Mammary epithelial cell (primary cell): ENCODE data around the gene SLC36A1.

Experiments used
- EZH2 ChIP-seq: IDR thresholded peaks from 2 replicates; pipeline ENCODE4 v1.6.1; 2012; ENCODE audit warnings: low read length, inconsistent platforms, borderline replicate concordance
- TF ChIP-seq, protein P1 (sequence below), 2 donors: IDR thresholded peaks in 1 of 2; conservative IDR thresholded peaks in 1 of 2; 2 replicates each; pipeline ENCODE4 v1.5.1; 2011 to 2012; ENCODE audit warnings: inconsistent platforms in 2 of 2, low read length in 2 of 2, mild to moderate bottlenecking in 2 of 2, control low read depth in 1 of 2, low read depth in 1 of 2; ENCODE audit not compliant: insufficient read depth in 1 of 2; ENCODE audit errors: extremely low read depth in 1 of 2

DNA sequence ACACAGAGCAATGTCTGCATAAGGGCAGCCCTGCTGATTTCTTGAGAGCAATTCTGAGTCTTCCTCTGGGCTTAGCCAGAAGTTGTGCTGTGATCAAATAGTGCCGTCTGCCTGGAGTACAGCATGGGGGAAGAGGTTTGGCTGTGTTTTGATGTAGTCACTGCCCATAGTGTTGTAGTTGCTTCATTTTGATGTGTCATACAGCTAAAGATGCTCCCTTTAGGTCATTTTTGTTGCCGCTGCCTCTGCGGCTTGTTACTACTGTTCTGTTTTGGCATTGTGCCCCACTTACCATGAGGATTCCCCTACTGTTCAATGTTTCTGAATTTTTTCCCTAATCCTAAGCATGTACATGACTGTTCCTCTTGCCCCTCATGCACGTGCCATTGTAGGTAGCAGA is 23.0 kb downstream of the SLC36A1 start:
- TF ChIP-seq, protein P1, sequence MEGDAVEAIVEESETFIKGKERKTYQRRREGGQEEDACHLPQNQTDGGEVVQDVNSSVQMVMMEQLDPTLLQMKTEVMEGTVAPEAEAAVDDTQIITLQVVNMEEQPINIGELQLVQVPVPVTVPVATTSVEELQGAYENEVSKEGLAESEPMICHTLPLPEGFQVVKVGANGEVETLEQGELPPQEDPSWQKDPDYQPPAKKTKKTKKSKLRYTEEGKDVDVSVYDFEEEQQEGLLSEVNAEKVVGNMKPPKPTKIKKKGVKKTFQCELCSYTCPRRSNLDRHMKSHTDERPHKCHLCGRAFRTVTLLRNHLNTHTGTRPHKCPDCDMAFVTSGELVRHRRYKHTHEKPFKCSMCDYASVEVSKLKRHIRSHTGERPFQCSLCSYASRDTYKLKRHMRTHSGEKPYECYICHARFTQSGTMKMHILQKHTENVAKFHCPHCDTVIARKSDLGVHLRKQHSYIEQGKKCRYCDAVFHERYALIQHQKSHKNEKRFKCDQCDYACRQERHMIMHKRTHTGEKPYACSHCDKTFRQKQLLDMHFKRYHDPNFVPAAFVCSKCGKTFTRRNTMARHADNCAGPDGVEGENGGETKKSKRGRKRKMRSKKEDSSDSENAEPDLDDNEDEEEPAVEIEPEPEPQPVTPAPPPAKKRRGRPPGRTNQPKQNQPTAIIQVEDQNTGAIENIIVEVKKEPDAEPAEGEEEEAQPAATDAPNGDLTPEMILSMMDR (conservative IDR thresholded peaks at IDR 0.05 in 1 of 2, IDR thresholded peaks at IDR 0.05 in 1 of 2; ENCODE audit: extremely low read depth in 1 of 2, insufficient read depth in 1 of 2, low read depth in 1 of 2, low read length in 2 of 2): no peak
- TF ChIP-seq EZH2: no peak
